GM19328 (cell line): ENCODE data around the gene RTP2.

Experiments
- ATAC-seq: cut with Tn5 transposase; IDR thresholded peaks from one replicate; pipeline ENCODE4 v1.9.1; 2021; ENCODE audit warnings: mild to moderate bottlenecking, moderate library complexity; ENCODE audit not compliant: unreplicated experiment

RTP2 gene

DNA sequence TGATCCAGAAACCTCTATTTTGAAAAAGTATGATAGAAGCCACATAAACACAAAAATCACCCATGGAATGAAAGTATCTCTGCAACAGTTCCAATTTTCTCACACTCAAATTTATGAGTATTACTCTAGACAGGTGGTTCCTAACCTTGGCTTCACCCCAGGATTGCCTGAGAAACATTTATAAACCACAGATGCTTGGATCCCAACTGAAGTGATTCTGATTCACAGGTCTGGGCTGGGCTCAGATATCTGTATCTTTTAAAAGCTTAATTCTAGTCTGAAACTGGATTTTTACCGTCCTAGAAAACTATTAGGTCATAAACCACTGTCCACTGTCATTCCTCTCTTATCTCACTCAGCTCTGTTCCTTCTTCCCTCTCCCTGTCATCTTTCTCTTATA is 24.8 kb downstream of the RTP2 start:
- no peak for ATAC-seq

DNA sequence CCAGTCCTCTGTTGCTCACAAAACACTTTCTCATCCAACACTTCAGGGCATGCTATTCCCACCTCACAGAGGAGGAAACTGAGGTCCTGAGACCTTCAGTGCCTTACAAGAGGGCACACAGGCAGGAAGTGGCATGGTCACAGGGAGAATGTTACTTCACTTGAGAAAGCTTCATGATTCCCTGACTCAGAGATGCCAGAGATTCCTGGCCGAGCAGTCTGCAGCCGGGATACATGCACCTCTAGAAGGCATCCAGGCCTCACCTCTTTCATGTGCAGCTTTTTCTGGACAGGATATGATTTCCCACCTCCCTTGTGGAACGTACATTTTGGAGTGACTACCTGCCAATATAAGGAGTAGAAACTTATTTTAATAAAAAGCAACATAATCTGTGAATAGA is 29.3 kb downstream of the RTP2 start:
- ATAC-seq: no peak

DNA sequence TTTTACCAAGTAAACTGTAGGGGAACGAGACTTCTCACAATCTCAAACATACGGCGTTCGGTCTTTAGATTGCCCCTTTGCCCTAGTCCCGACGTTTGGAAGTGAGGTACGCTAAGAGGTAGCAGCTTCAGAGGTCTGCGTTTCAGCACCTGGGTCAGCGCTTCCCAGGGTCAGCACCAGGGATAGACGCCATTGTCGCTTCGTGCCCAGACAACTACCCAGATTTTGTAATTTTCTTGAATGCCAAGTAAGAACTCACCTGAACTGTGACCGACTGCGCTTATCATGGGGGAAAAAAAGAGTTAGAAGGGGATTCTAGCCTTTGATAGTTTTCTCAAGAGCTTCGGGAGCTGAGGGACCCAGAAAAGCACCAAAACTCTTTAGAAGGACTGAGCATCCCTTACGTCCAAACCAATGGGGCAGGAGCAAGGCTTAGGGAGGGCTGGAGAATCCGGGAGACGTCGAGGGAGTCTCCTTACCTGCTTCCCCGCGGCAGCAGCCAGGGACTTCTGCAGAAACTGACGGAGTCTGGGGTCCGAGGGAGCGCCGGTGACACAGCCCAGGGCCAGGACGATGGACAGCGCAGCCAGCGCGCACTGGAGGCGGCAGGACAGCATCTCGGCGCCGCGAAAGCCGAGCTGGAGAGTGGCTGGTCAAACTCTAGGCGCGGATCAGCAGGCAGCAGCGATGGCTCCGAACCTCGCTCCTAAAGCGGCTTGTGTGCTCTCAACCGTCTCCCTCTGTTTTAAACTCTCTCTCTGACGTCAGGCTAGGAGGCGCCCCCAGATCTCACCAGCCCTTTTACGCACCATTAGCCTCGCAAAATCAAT is 32.5 kb downstream of the RTP2 start, which contains the start of gene SST:
Gene SST, minus strand, starts transcription at position 720 of the 830 bp plus-strand sequence. Its CDS starts 103 bp downstream, at position 617.
- ATAC-seq: no peak

DNA sequence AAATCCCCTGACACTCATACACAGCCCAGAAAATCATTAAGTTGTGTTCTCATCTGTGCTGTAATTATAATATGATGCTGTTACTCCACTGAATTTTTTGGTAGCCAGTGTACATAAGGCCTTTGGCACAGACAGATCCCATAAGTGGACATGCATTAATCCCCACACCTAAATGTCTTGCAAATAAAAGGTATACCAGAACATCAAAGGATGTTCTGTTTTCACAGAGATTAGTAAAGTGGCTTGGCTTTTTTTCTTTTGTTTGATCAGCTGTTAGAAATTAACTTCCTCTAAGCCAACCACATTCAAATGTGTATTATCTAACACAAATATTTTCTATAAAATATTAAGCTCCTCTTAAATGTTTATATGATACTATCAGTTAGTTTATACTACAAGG is 34.8 kb downstream of the RTP2 start:
- ATAC-seq: no peak

DNA sequence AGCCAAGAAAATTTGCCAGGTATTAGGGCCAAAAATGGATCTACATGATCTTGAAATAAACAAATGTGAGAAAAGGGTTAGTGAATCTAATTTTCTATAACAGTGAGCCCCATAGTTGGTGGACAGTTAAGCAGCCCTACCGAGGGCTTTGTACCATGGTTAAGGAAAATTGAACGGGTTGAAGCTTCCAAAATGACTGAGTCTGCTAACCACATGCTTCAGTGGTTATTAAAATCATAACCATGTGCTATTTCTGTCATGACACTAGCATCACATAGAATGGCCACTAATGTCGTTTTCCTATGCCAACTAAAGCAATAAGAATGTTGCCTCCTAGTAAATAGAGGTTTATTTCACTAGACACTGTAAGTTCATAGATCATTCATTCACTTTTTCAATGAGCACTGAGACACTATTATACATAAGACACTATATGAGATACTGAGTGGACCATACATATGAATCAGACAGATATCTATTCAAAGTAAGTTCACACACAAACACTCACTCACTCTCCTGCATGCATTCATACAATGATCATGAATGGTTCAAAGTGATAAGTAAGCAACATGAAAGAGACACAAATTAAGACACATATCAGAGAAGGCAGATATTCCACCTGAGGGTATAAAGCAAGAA is 36.5 kb downstream of the RTP2 start:
- no peak for ATAC-seq

DNA sequence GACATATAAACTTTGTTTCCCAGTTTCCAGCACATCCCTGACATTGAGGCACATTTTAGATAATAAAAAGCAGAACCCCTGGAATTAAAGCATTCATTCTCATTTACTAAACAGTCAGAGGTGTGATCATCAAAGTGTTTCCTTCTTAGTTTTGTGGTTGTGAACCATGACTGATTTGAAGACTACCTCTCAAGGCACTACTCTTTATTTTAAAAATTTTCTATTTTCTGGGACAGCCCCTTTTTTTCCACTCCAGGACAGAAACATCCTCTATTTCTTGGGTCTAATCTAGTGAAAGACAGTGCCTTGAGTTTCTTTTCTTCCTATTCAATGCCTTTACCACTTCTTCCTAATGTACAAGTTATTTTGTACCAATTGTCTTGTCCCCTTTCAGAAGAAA is 37.3 kb downstream of the RTP2 start:
- no peak for ATAC-seq

DNA sequence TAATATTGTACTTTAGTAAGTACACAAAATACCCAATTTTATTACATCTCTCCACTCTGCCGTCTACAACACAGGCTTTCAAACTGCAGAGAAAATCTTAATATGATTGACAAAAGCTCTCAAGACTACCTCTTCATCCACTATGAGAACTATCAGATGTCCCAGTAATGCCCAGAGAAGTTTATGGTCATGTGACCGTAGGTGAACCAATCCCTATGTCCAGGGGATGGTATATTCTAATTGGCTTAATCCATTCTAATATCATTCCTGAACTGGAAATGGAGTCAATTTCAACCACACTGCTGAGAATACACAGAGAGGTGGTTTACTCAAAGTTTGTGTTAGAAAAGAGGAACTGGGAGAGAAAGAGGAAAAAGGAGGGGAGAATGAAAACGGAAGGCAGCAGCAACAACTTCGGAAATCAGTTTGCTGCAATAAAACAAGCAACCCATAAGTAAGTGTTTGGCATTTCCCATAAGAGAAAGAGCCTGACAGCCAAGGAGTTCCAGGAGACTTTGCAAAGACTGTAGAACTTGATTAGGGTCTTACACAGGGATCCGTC is 39.4 kb downstream of the RTP2 start:
- no peak for ATAC-seq

DNA sequence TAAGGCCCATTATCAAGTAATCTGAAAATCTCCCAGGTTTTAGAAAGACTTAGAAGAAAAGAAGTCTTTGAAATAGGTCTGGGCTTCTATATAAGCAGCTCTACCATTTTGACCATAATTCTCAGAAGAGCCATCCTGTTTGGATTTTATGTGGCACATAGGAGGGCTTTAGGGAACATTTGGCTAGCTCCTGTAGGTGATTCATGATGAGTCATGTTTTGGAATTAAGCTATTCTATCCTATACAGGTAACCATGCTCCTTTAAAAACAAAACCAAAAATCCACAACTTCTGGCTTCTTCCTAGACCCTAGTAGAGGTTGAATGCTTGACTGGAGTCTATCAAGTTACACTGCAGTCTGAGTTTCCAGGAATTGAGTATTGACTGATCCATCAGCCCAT is 41.1 kb downstream of the RTP2 start:
- no peak for ATAC-seq

DNA sequence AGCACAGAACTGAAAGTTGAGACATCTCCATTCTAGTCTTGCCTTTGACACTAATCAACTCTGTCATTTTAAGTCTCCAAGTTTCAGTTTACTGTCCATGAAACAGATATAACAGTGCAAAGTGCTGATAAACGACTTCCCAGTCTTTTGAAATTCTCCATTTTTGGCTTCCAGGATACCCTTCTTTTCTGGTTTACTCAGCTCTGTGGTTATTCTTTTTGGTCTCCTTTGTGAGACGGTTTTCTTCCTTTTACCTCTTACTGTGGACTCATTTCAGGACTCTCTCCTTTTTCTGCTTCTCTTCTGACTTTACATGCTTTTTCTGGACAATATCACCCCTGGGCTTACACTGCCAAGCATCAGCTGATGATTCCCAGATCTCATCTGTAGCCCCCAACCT is 51.1 kb downstream of the RTP2 start:
- ATAC-seq: no peak
